NOMO-1 treated with dmso at 0.1 percent for 144 hours (cell line): Measurements from ENCODE around the gene PIK3C2B.
"Not testable (repeated sequence)": the region's sequence is repeated elsewhere in the genome, so short reads cannot be mapped to it uniquely, and the experiment has no call there.

Experiments
- DNase-seq: peaks from one replicate; lab custom pipeline; 2025; ENCODE audit not compliant: unreplicated experiment; lab: John Stamatoyannopoulos, UW

PIK3C2B gene

GRCh38 chr1:204494281-204495077, at the start of gene PIK3C2B:
TSS of gene PIK3C2B (minus strand) at chr1:204494805. CDS start at chr1:204469802, 25,003 bp downstream.
- peak; percentile 82 for DNase-seq

- no peak for DNase-seq
Measured at GRCh38 chr1:204544321-204544720, 49.7 kb upstream of the PIK3C2B start.

GRCh38 chr1:204541626-204542025, 47.0 kb upstream of the PIK3C2B start:
- no peak for DNase-seq

GRCh38 chr1:204532832-204533231, 38.2 kb upstream of the PIK3C2B start:
- DNase-seq = no peak

GRCh38 chr1:204530932-204531331, 36.3 kb upstream of the PIK3C2B start:
- DNase-seq = peak; percentile 82

GRCh38 chr1:204529371-204529895, 34.8 kb upstream of the PIK3C2B start:
- DNase-seq = no peak

- DNase-seq = no peak
Measured at GRCh38 chr1:204528677-204529076, 34.1 kb upstream of the PIK3C2B start.

GRCh38 chr1:204528241-204528640, 33.6 kb upstream of the PIK3C2B start:
- no peak for DNase-seq

GRCh38 chr1:204524986-204525385, 30.4 kb upstream of the PIK3C2B start:
- no peak for DNase-seq

GRCh38 chr1:204523605-204524215, 29.1 kb upstream of the PIK3C2B start:
- no peak for DNase-seq

GRCh38 chr1:204521941-204522521, 27.4 kb upstream of the PIK3C2B start:
- DNase-seq = not testable (repeated sequence)

- DNase-seq = peak; percentile 8
Measured at GRCh38 chr1:204520834-204521709, 26.5 kb upstream of the PIK3C2B start.

GRCh38 chr1:204517382-204517781, 22.8 kb upstream of the PIK3C2B start:
- not testable (repeated sequence) for DNase-seq

- peak; percentile 91 for DNase-seq
Measured at GRCh38 chr1:204516180-204516879, 21.7 kb upstream of the PIK3C2B start, which contains the start of gene MDM4. TSS of gene MDM4 (plus strand) at chr1:204516406. CDS start at chr1:204525519, 9,113 bp downstream.

- DNase-seq = no peak
Measured at GRCh38 chr1:204514828-204515227, 20.2 kb upstream of the PIK3C2B start.

GRCh38 chr1:204513117-204513716, 18.6 kb upstream of the PIK3C2B start:
- DNase-seq = peak; percentile 73

- no peak for DNase-seq
Measured at GRCh38 chr1:204511366-204511765, 16.8 kb upstream of the PIK3C2B start.

GRCh38 chr1:204509186-204509635, 14.6 kb upstream of the PIK3C2B start:
- DNase-seq = no peak

GRCh38 chr1:204507317-204508105, 12.9 kb upstream of the PIK3C2B start:
- peak; percentile 9 for DNase-seq
